ENCODE data around the gene DHX8. TPM values are rescaled to one million over a fixed set of nuclear protein-coding genes. Genes with fewer than 3 reads are reported as not detected.
A peak's percentile ranks its signal among the peaks of the same experiment; 100 is the strongest.

The DHX8 gene
- total and polyA plus RNA-seq, 10 of the 15 experiments (the other 5 are each of a cell fraction or from before 2014, with no cell fraction given) = 27.6 to 50.4 (median 35.7) TPM

- TF ChIP-seq RFX5 (IDR thresholded peaks at IDR 0.05; ENCODE audit: low read depth, low read length) (no peak), YBX1 (IDR thresholded peaks at IDR 0.05) (no peak), ZBTB4 (CRISPR knock-in tag; IDR thresholded peaks at IDR 0.05) (no peak), EED (IDR thresholded peaks at IDR 0.05; ENCODE audit: low read depth) (0 out of 2 replicates have a peak, but pooled peaks have one; percentile 33), NRF1 (conservative IDR thresholded peaks at IDR 0.05; ENCODE audit: low read depth, low read length) (no peak), JUND (IDR thresholded peaks at IDR 0.05; ENCODE audit: low read depth, low read length) (no peak; the same call in 1 of the 2 replicates), ATF7 (IDR thresholded peaks at IDR 0.05; ENCODE audit: low read depth) (peak; percentile 66), ZNF592 (IDR thresholded peaks at IDR 0.05) (no peak), FOS (IDR thresholded peaks at IDR 0.05; ENCODE audit: borderline replicate concordance, extremely low read depth, insufficient read length) (no peak), JUNB (IDR thresholded peaks at IDR 0.05) (peak; percentile 87), BCL3 (IDR thresholded peaks at IDR 0.05; ENCODE audit: borderline replicate concordance, insufficient read depth, low read depth, low read length, poor library complexity, severe bottlenecking) (peak; percentile 57), IKZF2 (IDR thresholded peaks at IDR 0.05) (peak; percentile 37 to 65; a peak in 2 of 4 replicates), TAF1 (IDR thresholded peaks at IDR 0.05; ENCODE audit: borderline replicate concordance, low read depth, low read length) (no peak), ZBTB11 (CRISPR knock-in tag; IDR thresholded peaks at IDR 0.05) (no peak), TCF3 (IDR thresholded peaks at IDR 0.05; ENCODE audit: borderline replicate concordance, insufficient read depth, low read depth, low read length) (no peak), SP1 (IDR thresholded peaks at IDR 0.05; ENCODE audit: low read depth, low read length) (no peak), TCF7 (IDR thresholded peaks at IDR 0.05; ENCODE audit: borderline replicate concordance) (no peak)
Measured at GRCh38 chr17:43517615-43518386, 34.0 kb downstream of the DHX8 start (continued).
